CD14-positive monocyte (primary cell): Measurements from ENCODE around the gene CCDC97. TPM values are rescaled to one million over a fixed set of nuclear protein-coding genes. Genes with fewer than 3 reads are reported as not detected.

ENCODE experiments used
- DNase-seq, 3 donors: peaks; one replicate each; pipeline ENCODE4 v3.0.0-alpha.2; 2011 to 2022
- H2AFZ ChIP-seq: 2 replicates; pipeline ENCODE4 v1.6.0; 2012; ENCODE audit warnings: mild to moderate bottlenecking, low read depth, low read length, inconsistent platforms; ENCODE audit not compliant: insufficient read depth, poor library complexity, severe bottlenecking
- H3K27ac ChIP-seq, 2 donors: 1 replicate in 1 of 2; 2 replicates in 1 of 2; pipeline ENCODE4 v1.5.1; 2012 to 2013; ENCODE audit warnings: low read length in 2 of 2, control low read depth in 1 of 2, inconsistent platforms in 1 of 2, low read depth in 1 of 2, mild to moderate bottlenecking in 1 of 2
- H3K27me3 ChIP-seq, 2 donors: one replicate each; pipeline versions ENCODE4 v1.6.0 to v1.6.1; 2011 to 2013; ENCODE audit warnings: low read length in 2 of 2; ENCODE audit not compliant: control insufficient read depth in 2 of 2, insufficient read depth in 2 of 2
- H3K36me3 ChIP-seq, 2 donors: replicated peaks in 1 of 2; 1 replicate in 1 of 2; 2 replicates in 1 of 2; pipeline versions ENCODE4 v1.5.1 to v1.6.1; 2012 to 2013; ENCODE audit warnings: low read length in 2 of 2, control low read depth in 1 of 2, inconsistent platforms in 1 of 2, mild to moderate bottlenecking in 1 of 2; ENCODE audit not compliant: insufficient read depth in 2 of 2, control insufficient read depth in 1 of 2
- H3K4me1 ChIP-seq, 2 donors: 1 replicate in 1 of 2; 2 replicates in 1 of 2; pipeline versions ENCODE4 v1.5.1 to v1.6.1; 2012 to 2013; ENCODE audit warnings: low read length in 2 of 2, control low read depth in 1 of 2, inconsistent platforms in 1 of 2, mild to moderate bottlenecking in 1 of 2, moderate library complexity in 1 of 2; ENCODE audit not compliant: insufficient read depth in 2 of 2, control insufficient read depth in 1 of 2
- H3K4me2 ChIP-seq: replicated peaks from 2 replicates; pipeline ENCODE3; 2012; ENCODE audit warnings: low read length, moderate library complexity, mild to moderate bottlenecking; ENCODE audit not compliant: poor library complexity, severe bottlenecking; ENCODE audit errors: extremely low read depth
- H3K4me3 ChIP-seq, 3 experiments: fragments of 200-600 bp in 1 of 3; sonication (generic) in 1 of 3; replicated peaks in 1 of 3; 1 replicate in 2 of 3; 2 replicates in 1 of 3; pipeline ENCODE4 v1.5.1; 2011 to 2013; ENCODE audit warnings: low read length in 3 of 3, mild to moderate bottlenecking in 3 of 3, control low read depth in 2 of 3, low read depth in 2 of 3, inconsistent platforms in 1 of 3, moderate library complexity in 1 of 3
- H3K79me2 ChIP-seq: 2 replicates; pipeline ENCODE4 v1.6.0; 2012; ENCODE audit warnings: mild to moderate bottlenecking, control low read depth, inconsistent platforms, low read length, moderate library complexity; ENCODE audit not compliant: insufficient read depth
- H3K9ac ChIP-seq: 2 replicates; pipeline ENCODE4 v1.6.0; 2017; ENCODE audit warnings: low read length, mild to moderate bottlenecking; ENCODE audit not compliant: insufficient read depth, poor library complexity, severe bottlenecking
- H3K9me3 ChIP-seq, 2 donors: replicated peaks in 1 of 2; 1 replicate in 1 of 2; 2 replicates in 1 of 2; pipeline versions ENCODE4 v1.5.1 to v1.6.1; 2012 to 2013; ENCODE audit warnings: low read length in 2 of 2, control low read depth in 1 of 2; ENCODE audit not compliant: control insufficient read depth in 1 of 2, insufficient read depth in 1 of 2
- H4K20me1 ChIP-seq: 2 replicates; pipeline ENCODE4 v1.6.0; 2012; ENCODE audit warnings: mild to moderate bottlenecking, low read length, control low read depth, moderate library complexity; ENCODE audit not compliant: insufficient read depth
- H3K27ac Mint-ChIP-seq, 7 donors: one replicate each; pipeline ENCODE4 v1.8.0; 2020; ENCODE audit warnings: mild to moderate bottlenecking in 7 of 7, mixed read lengths in 7 of 7, moderate library complexity in 6 of 7, inconsistent platforms in 2 of 7
- H3K27me3 Mint-ChIP-seq, 3 donors: one replicate each; pipeline ENCODE4 v1.8.0; 2021 to 2022; ENCODE audit warnings: low read depth in 3 of 3, mild to moderate bottlenecking in 3 of 3, mixed read lengths in 3 of 3, moderate library complexity in 3 of 3, inconsistent platforms in 1 of 3
- H3K36me3 Mint-ChIP-seq, 2 donors: one replicate each; pipeline ENCODE4 v1.8.0; 2020; ENCODE audit warnings: mixed read lengths in 2 of 2, inconsistent platforms in 1 of 2, mild to moderate bottlenecking in 1 of 2
- H3K4me1 Mint-ChIP-seq: one replicate; pipeline ENCODE4 v1.8.0; 2020; ENCODE audit warnings: mild to moderate bottlenecking, mixed read lengths
- H3K4me3 Mint-ChIP-seq, 2 donors: one replicate each; pipeline ENCODE4 v1.8.0; 2020; ENCODE audit warnings: mild to moderate bottlenecking in 2 of 2, mixed read lengths in 2 of 2, moderate library complexity in 1 of 2
- H3K9me3 Mint-ChIP-seq, 7 donors: one replicate each; pipeline ENCODE4 v1.8.0; 2020 to 2022; ENCODE audit warnings: mixed read lengths in 7 of 7, mild to moderate bottlenecking in 6 of 7, moderate library complexity in 6 of 7, inconsistent platforms in 2 of 7
- WGBS: methylation state at CpG from one replicate; pipeline ENCODE4 v1.1.5; 2013; ENCODE audit warnings: missing lambda C conversion rate; ENCODE audit not compliant: insufficient coverage; 5-methylcytosine and 5-hydroxymethylcytosine counted together
- intact Hi-C, 2 donors: fragments of 100-400 bp; cut with micrococcal nuclease; formaldehyde crosslinking; loops; one replicate each; pipeline versions ENCODE4 v1.15.0 to v1.15.1; 2023
- polyA plus RNA-seq, 3 donors: library from polyadenylated mRNA; depleted of rRNA in 1 of 3; unstranded in 2 of 3; stranded (reverse) in 1 of 3; fragments of 300-500 nt in 2 of 3; fragments of >200 nt in 1 of 3; fragmentation: Illumina TruSeq in 2 of 3; gene quantifications; 1 replicate in 2 of 3; 2 replicates in 1 of 3; pipeline ENCODE4 v1.2.3, GENCODE V29; 2012 to 2021
- TF ChIP-seq, protein P1 (sequence below): fragments of 200-600 bp; IDR thresholded peaks from one replicate; pipeline ENCODE4 v1.8.0; 2022; ENCODE audit warnings: antibody characterized with exemption, mild to moderate bottlenecking

CCDC97 gene
- polyA plus RNA-seq, 3 donors, result 6.1 to 13.0 (median 8.8) TPM

- TF ChIP-seq, protein P1, sequence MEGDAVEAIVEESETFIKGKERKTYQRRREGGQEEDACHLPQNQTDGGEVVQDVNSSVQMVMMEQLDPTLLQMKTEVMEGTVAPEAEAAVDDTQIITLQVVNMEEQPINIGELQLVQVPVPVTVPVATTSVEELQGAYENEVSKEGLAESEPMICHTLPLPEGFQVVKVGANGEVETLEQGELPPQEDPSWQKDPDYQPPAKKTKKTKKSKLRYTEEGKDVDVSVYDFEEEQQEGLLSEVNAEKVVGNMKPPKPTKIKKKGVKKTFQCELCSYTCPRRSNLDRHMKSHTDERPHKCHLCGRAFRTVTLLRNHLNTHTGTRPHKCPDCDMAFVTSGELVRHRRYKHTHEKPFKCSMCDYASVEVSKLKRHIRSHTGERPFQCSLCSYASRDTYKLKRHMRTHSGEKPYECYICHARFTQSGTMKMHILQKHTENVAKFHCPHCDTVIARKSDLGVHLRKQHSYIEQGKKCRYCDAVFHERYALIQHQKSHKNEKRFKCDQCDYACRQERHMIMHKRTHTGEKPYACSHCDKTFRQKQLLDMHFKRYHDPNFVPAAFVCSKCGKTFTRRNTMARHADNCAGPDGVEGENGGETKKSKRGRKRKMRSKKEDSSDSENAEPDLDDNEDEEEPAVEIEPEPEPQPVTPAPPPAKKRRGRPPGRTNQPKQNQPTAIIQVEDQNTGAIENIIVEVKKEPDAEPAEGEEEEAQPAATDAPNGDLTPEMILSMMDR, result peak; percentile 97
- Histone ChIP-seq H3K9me3 (no peaks in the 10 kb centered on the region), H3K4me3 (peak overlapping the region in 1 of 3 experiments; percentile 84), H3K79me2 (peaks cover 59% of the 10 kb centered on the region), H3K27me3 (no peaks in the 10 kb centered on the region), H3K9ac (peak overlapping the region; percentile 61), H4K20me1 (peaks cover 48% of the 10 kb centered on the region), H2AFZ (no peak overlapping the region), H3K27ac (peak overlapping the region; percentile 89 to 95), H3K36me3 (peaks cover 38 to 47% of the 10 kb centered on the region in 2 donors), H3K4me2 (peak overlapping the region; percentile 83), H3K4me1 (peaks cover 50 to 64% of the 10 kb centered on the region in 2 donors)
- Mint-ChIP-seq H3K27ac (peak overlapping the region; percentile 97 to 100 (median 99)), H3K27me3 (no peaks in the 10 kb centered on the region), H3K4me3 (peak overlapping the region; percentile 95 to 99), H3K4me1 (peaks cover 72% of the 10 kb centered on the region), H3K36me3 (peaks cover 49 to 61% of the 10 kb centered on the region in 2 donors), H3K9me3 (peaks cover 0 to 3% (median 0%) of the 10 kb centered on the region in 7 donors)
- peak; percentile 86 to 92 (median 90) for DNase-seq
- WGBS, result 3% methylated on average over 3 of the region's 8 CpGs
- intact Hi-C loops, result loop anchor here (2.0 to 10.0 kb wide), 6 partner anchors 41 to 336 kb away; partner anchors contain the start of gene TGFB1 (in 1 of the 2)
These were observed 1.4 kb upstream of the CCDC97 start for GRCh38 chr19:41308450-41309179.

GRCh38 chr19:41309180-41310032, 566 bp upstream of the CCDC97 start:
- H3K27me3 ChIP-seq, result no peaks in the 10 kb centered on the region
- H3K9ac ChIP-seq, result peak overlapping the region; percentile 86
- peak in 2 of 3 donors; percentile 54 to 70 for DNase-seq
- peaks cover 72% of the 10 kb centered on the region for H3K4me1 Mint-ChIP-seq
- intact Hi-C loops, result loop anchor here (2.0 to 10.0 kb wide), 7 partner anchors 15 to 337 kb away; partner anchors contain the start of gene TGFB1 (in 1 of the 2)
- peak overlapping the region; percentile 97 to 100 (median 99) for H3K27ac Mint-ChIP-seq
- peaks cover 60% of the 10 kb centered on the region for H3K79me2 ChIP-seq
- WGBS, result 2% methylated on average over 19 of the region's 26 CpGs
- H3K9me3 Mint-ChIP-seq, result peaks cover 0 to 3% (median 0%) of the 10 kb centered on the region in 7 donors
- H3K27ac ChIP-seq, result peak overlapping the region; percentile 83 to 95
- peak overlapping the region; percentile 83 for H3K4me2 ChIP-seq
- peaks cover 48% of the 10 kb centered on the region for H4K20me1 ChIP-seq
- peaks cover 50 to 64% of the 10 kb centered on the region in 2 donors for H3K4me1 ChIP-seq
- H3K36me3 ChIP-seq, result peaks cover 32 to 47% of the 10 kb centered on the region in 2 donors
- H3K9me3 ChIP-seq, result no peaks in the 10 kb centered on the region
- TF ChIP-seq, protein P1, result no peak
- peak overlapping the region; percentile 82 for H2AFZ ChIP-seq
- peak overlapping the region; percentile 95 to 99 for H3K4me3 Mint-ChIP-seq
- peak overlapping the region; percentile 84 to 85 (median 85) for H3K4me3 ChIP-seq
- H3K36me3 Mint-ChIP-seq, result peaks cover 46 to 61% of the 10 kb centered on the region in 2 donors
- H3K27me3 Mint-ChIP-seq, result no peaks in the 10 kb centered on the region
